Muscle of leg (tissue), 11 donors: ENCODE results near the gene C9. TPM values are rescaled to one million over a fixed set of nuclear protein-coding genes. Genes with fewer than 3 reads are reported as not detected.
A peak's percentile ranks its signal among the peaks of the same experiment; 100 is the strongest.
"Not testable (repeated sequence)": the region's sequence is repeated elsewhere in the genome, so short reads cannot be mapped to it uniquely, and the experiment has no call there.

Experiments
- DNase-seq: peaks from one replicate; pipeline ENCODE4 v3.0.0; 2013
- H3K27ac ChIP-seq: one replicate; pipeline ENCODE4 v1.5.1; 2013; ENCODE audit warnings: mild to moderate bottlenecking, low read length, control low read depth
- H3K27me3 ChIP-seq: one replicate; pipeline ENCODE4 v1.6.1; 2013; ENCODE audit warnings: low read length; ENCODE audit not compliant: control insufficient read depth, insufficient read depth
- H3K36me3 ChIP-seq: one replicate; pipeline ENCODE4 v1.6.1; 2013; ENCODE audit warnings: low read length; ENCODE audit not compliant: control insufficient read depth, insufficient read depth
- H3K4me1 ChIP-seq: one replicate; pipeline ENCODE4 v1.6.1; 2013; ENCODE audit warnings: low read length; ENCODE audit not compliant: control insufficient read depth, insufficient read depth
- H3K4me3 ChIP-seq: one replicate; pipeline ENCODE4 v1.5.1; 2013; ENCODE audit warnings: low read length, control low read depth
- H3K9me3 ChIP-seq: replicated peaks from 2 replicates; pipeline ENCODE4 v1.6.1; 2013; ENCODE audit warnings: low read depth, low read length; ENCODE audit not compliant: control insufficient read depth
- WGBS: methylation state at CpG from one replicate; pipeline ENCODE4 v1.1.5; 2013; ENCODE audit warnings: missing lambda C conversion rate; ENCODE audit not compliant: insufficient coverage; 5-methylcytosine and 5-hydroxymethylcytosine counted together
- polyA plus RNA-seq, 8 donors: library from polyadenylated mRNA; unstranded; fragments of 120-200 nt; gene quantifications; one replicate each; pipeline versions ENCODE4 v1.2.1 to v1.2.3, GENCODE V29; 2013; ENCODE audit warnings: inconsistent platforms in 1 of 8, low replicate concordance in 1 of 8; ENCODE audit not compliant: insufficient read length in 8 of 8, insufficient read depth in 1 of 8
- total RNA-seq: library from RNA; stranded (reverse); fragments of 120-200 nt; gene quantifications from one replicate; pipeline ENCODE4 v1.2.4, GENCODE V29; 2013

The C9 gene
- total and polyA plus RNA-seq, 9 donors = 0.20 to 0.43 (median 0.30) TPM

GRCh38 chr5:39255406-39255805 lies 108.9 kb downstream of the C9 start:
- WGBS = 91% methylated on average over 1 of the region's 2 CpGs
- Histone ChIP-seq H3K36me3 (no peaks in the 10 kb centered on the region), H3K4me3 (no peak overlapping the region), H3K27ac (no peak overlapping the region), H3K9me3 (no peaks in the 10 kb centered on the region), H3K4me1 (no peaks in the 10 kb centered on the region), H3K27me3 (no peaks in the 10 kb centered on the region)
- DNase-seq = no peak

- H3K27ac ChIP-seq = no peak overlapping the region
- H3K4me3 ChIP-seq = no peak overlapping the region
- no peaks in the 10 kb centered on the region for H3K9me3 ChIP-seq
- H3K27me3 ChIP-seq = no peaks in the 10 kb centered on the region
- H3K36me3 ChIP-seq = no peaks in the 10 kb centered on the region
- H3K4me1 ChIP-seq = no peaks in the 10 kb centered on the region
- peak; percentile 76 for DNase-seq
These were observed 109.6 kb downstream of the C9 start for GRCh38 chr5:39254671-39255070.

GRCh38 chr5:39253196-39253595 lies 111.1 kb downstream of the C9 start:
- Histone ChIP-seq H3K4me3 (no peak overlapping the region), H3K27ac (no peak overlapping the region), H3K9me3 (no peaks in the 10 kb centered on the region), H3K4me1 (no peaks in the 10 kb centered on the region), H3K36me3 (no peaks in the 10 kb centered on the region), H3K27me3 (no peaks in the 10 kb centered on the region)
- DNase-seq = no peak

GRCh38 chr5:39249564-39250274 lies 114.6 kb downstream of the C9 start:
- WGBS = no CpG with 5 or more reads among the region's 1 CpG

GRCh38 chr5:39249069-39249468 lies 115.2 kb downstream of the C9 start:
- no peak for DNase-seq
- H3K36me3 ChIP-seq = no peaks in the 10 kb centered on the region
- H3K27me3 ChIP-seq = no peaks in the 10 kb centered on the region
- H3K4me1 ChIP-seq = no peaks in the 10 kb centered on the region
- H3K27ac ChIP-seq = no peak overlapping the region
- no CpG with 5 or more reads among the region's 1 CpG for WGBS
- H3K9me3 ChIP-seq = no peaks in the 10 kb centered on the region
- no peak overlapping the region for H3K4me3 ChIP-seq

More at GRCh38 chr5:39249564-39250274, 114.6 kb downstream of the C9 start:
- H3K4me1 ChIP-seq = no peaks in the 10 kb centered on the region
- H3K36me3 ChIP-seq = no peaks in the 10 kb centered on the region
- no peak overlapping the region for H3K27ac ChIP-seq
- no peak overlapping the region for H3K4me3 ChIP-seq
- no peaks in the 10 kb centered on the region for H3K27me3 ChIP-seq
- DNase-seq = no peak
- no peaks in the 10 kb centered on the region for H3K9me3 ChIP-seq

DNA sequence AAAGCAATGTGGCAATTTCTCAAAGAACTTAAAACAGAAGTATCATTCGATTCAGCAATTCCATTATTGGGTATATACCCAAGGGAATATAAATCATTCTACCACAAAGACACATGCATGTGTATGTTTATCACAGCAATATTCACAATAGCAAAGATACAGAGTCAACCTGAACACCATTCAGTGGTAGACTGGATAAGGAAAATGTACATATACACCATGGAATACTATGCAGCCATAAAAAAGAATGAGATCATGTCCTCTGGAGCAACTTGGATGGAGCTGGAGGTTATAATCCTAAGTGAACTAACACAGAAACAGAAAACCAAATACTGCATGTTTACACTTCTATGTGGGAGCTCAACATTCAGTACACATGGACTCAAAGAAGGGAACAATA lies 123.5 kb downstream of the C9 start:
- Histone ChIP-seq H3K4me1 (no peaks in the 10 kb centered on the region), H3K36me3 (no peaks in the 10 kb centered on the region), H3K9me3 (peaks cover 9% of the 10 kb centered on the region), H3K4me3 (no peak overlapping the region), H3K27me3 (no peaks in the 10 kb centered on the region), H3K27ac (no peak overlapping the region)
- DNase-seq = no peak
- WGBS = no CpG with 5 or more reads among the region's 1 CpG

DNA sequence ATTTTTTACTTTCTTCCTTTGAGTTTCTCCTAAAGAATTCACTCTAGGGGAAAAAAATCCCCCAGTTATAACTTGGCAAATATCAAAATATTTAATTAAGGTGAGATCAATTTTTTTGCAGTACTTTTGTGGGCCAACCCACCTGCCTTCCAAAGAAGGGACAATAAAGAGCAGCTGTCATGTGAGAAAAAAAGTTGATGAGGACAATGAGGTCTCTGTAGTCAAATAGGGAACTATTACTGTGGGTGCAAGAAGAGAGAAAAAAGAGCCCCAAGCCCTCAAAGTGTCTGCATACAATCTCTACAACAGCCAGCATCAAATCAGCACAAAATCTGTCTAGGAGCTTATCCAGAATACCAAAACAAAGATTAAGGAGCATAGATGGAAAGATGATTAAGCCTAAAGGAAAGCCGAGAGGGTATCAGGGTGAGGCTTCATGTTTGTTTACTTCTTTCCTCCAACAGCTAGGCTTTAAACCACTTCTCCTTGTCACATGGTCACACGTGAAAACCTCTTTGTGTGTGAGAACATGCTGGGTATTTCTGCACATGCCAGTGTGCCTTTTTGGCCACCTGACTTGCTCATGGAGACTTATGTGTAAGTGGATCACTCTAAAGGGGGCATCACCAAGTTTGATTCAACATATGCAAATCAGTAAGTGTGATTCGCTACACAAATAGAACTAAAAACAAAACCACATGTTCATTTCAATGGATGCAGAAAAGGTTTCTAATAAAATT lies 125.8 kb downstream of the C9 start:
- Histone ChIP-seq H3K36me3 (no peaks in the 10 kb centered on the region), H3K4me3 (no peak overlapping the region), H3K27ac (no peak overlapping the region), H3K9me3 (peaks cover 9% of the 10 kb centered on the region), H3K4me1 (no peaks in the 10 kb centered on the region), H3K27me3 (no peaks in the 10 kb centered on the region)
- DNase-seq = no peak
- WGBS = no CpG with 5 or more reads among the region's 3 CpGs

- Histone ChIP-seq H3K4me1 (no peaks in the 10 kb centered on the region), H3K27ac (no peak overlapping the region), H3K4me3 (no peak overlapping the region), H3K9me3 (peaks cover 9% of the 10 kb centered on the region), H3K36me3 (no peaks in the 10 kb centered on the region), H3K27me3 (no peaks in the 10 kb centered on the region)
- DNase-seq = no peak
- no CpG with 5 or more reads among the region's 1 CpG for WGBS
These were observed 127.6 kb downstream of the C9 start for GRCh38 chr5:39236718-39237117.

DNA sequence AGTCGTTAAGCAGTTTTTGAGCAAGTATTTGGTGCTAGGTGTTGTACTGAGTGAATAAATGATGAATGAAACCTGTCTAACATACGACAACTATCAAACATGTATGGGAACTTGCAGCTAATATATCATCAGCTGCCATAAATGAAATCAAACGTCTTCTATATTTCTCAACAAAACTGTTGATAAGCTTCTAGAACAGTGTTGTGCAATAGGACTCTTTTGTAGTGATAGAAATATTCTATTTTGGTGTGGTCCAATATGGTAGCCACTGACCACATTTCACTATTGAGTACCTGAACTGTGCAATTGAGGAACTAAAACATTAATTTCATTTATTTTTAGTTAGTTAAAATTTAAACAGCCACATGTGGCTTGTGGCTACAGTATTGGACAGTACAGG lies 128.6 kb downstream of the C9 start:
- peaks cover 2% of the 10 kb centered on the region for H3K9me3 ChIP-seq
- H3K36me3 ChIP-seq = no peaks in the 10 kb centered on the region
- no peak overlapping the region for H3K4me3 ChIP-seq
- no peaks in the 10 kb centered on the region for H3K4me1 ChIP-seq
- H3K27me3 ChIP-seq = no peaks in the 10 kb centered on the region
- DNase-seq = no peak
- H3K27ac ChIP-seq = no peak overlapping the region
- no CpG with 5 or more reads among the region's 3 CpGs for WGBS

DNA sequence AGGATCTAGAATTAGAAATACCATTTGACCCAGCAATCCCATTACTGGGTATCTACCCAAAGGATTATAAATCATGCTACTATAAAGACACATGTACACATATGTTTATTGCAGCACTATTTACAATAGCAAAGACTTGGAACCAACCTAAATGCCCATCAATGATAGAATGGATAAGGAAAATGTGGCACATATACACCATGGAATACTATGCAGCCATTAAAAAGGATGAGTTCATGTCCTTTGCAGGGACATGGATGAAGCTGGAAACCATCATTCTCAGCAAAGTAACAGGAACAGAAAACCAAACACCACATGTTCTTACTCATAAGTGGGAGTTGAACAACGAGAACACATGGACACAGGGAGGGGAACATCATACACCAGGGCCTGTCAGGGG lies 129.8 kb downstream of the C9 start:
- not testable (repeated sequence) for H3K27ac ChIP-seq, DNase-seq, H3K36me3 ChIP-seq, H3K4me1 ChIP-seq, H3K9me3 ChIP-seq, H3K27me3 ChIP-seq, H3K4me3 ChIP-seq
- no CpG with 5 or more reads among the region's 1 CpG for WGBS
